Vagina (tissue), 2 donors: ENCODE measurements around the gene TRABD2B. TPM values are rescaled to one million over a fixed set of nuclear protein-coding genes. Genes with fewer than 3 reads are reported as not detected.

Experiments used
- DNase-seq, 2 donors: peaks; one replicate each; pipeline ENCODE4 v3.0.0-alpha.2; 2017; ENCODE audit errors: extremely low spot score in 2 of 2
- H3K27ac ChIP-seq: fragments of 200-600 bp; sonication (generic); one replicate; pipeline ENCODE4 v1.5.1; 2019
- H3K27me3 ChIP-seq: fragments of 200-600 bp; sonication (generic); one replicate; pipeline ENCODE4 v1.5.1; 2019
- H3K36me3 ChIP-seq, 2 donors: fragments of 200-600 bp; sonication (generic); one replicate each; pipeline ENCODE4 v1.5.1; 2017 to 2019
- H3K4me1 ChIP-seq: fragments of 200-600 bp; sonication (generic); one replicate; pipeline ENCODE4 v1.5.1; 2019
- H3K4me3 ChIP-seq, 2 donors: fragments of 200-600 bp; sonication (generic); 1 replicate in 1 of 2; 2 replicates in 1 of 2; pipeline ENCODE4 v1.5.1; 2016 to 2019
- H3K9me3 ChIP-seq: fragments of 200-600 bp; sonication (generic); one replicate; pipeline ENCODE4 v1.5.1; 2019
- CTCF ChIP-seq, 3 experiments: fragments of 450-650 bp in 2 of 3; fragments of 200-600 bp in 1 of 3; sonication (generic) in 1 of 3; IDR thresholded peaks; one replicate each; pipeline ENCODE4 v1.5.1; 2017 to 2019; ENCODE audit warnings: antibody characterized with exemption in 3 of 3, mild to moderate bottlenecking in 2 of 3, moderate library complexity in 2 of 3
- POLR2A ChIP-seq, 2 donors: fragments of 450-650 bp; IDR thresholded peaks; one replicate each; pipeline ENCODE4 v1.6.1; 2017; ENCODE audit warnings: antibody characterized with exemption in 2 of 2, mild to moderate bottlenecking in 2 of 2, moderate library complexity in 2 of 2
- POLR2AphosphoS5 ChIP-seq, 2 donors: sonication (generic); formaldehyde crosslinking; IDR thresholded peaks; one replicate each; pipeline ENCODE4 v1.9.0; 2017; ENCODE audit warnings: antibody characterized with exemption in 2 of 2, mild to moderate bottlenecking in 2 of 2, low read depth in 1 of 2; ENCODE audit not compliant: insufficient read depth in 1 of 2
- intact Hi-C: fragments of 100-400 bp; cut with DNase I; formaldehyde crosslinking; loops from one replicate; pipeline ENCODE4 v1.15.1; 2023
- total RNA-seq: library from RNA; depleted of rRNA; stranded (reverse); fragments of >200 nt; gene quantifications from one replicate; pipeline ENCODE4 v1.2.3, GENCODE V29; 2016

TRABD2B gene
- total RNA-seq, 1 donor from 2014 or later: 5.6 TPM

- no peak overlapping the region for H3K4me3 ChIP-seq
- intact Hi-C loops: no loop called here
- no peaks in the 10 kb centered on the region for H3K9me3 ChIP-seq
- H3K27ac ChIP-seq: no peak overlapping the region
- H3K36me3 ChIP-seq: no peaks in the 10 kb centered on the region
- DNase-seq: no peak
- TF ChIP-seq CTCF (IDR thresholded peaks at IDR 0.05) (no peak), POLR2AphosphoS5 (IDR thresholded peaks at IDR 0.05; ENCODE audit: insufficient read depth in 1 of 2, low read depth in 1 of 2) (no peak), POLR2A (IDR thresholded peaks at IDR 0.05) (no peak)
- H3K27me3 ChIP-seq: no peaks in the 10 kb centered on the region
- peaks cover 14% of the 10 kb centered on the region for H3K4me1 ChIP-seq
Observed at GRCh38 chr1:47866601-47867437, 130.4 kb downstream of the TRABD2B start.

- H3K27ac ChIP-seq: no peak overlapping the region
- intact Hi-C loops: no loop called here
- H3K4me3 ChIP-seq: no peak overlapping the region
- no peaks in the 10 kb centered on the region for H3K36me3 ChIP-seq
- peaks cover 14% of the 10 kb centered on the region for H3K4me1 ChIP-seq
- DNase-seq: no peak
- no peaks in the 10 kb centered on the region for H3K27me3 ChIP-seq
- H3K9me3 ChIP-seq: no peaks in the 10 kb centered on the region
- TF ChIP-seq POLR2AphosphoS5 (IDR thresholded peaks at IDR 0.05; ENCODE audit: insufficient read depth in 1 of 2, low read depth in 1 of 2) (no peak), CTCF (IDR thresholded peaks at IDR 0.05) (no peak), POLR2A (IDR thresholded peaks at IDR 0.05) (no peak)
Observed at GRCh38 chr1:47865881-47866535, 131.2 kb downstream of the TRABD2B start.

- H3K27ac ChIP-seq: no peak overlapping the region
- no peaks in the 10 kb centered on the region for H3K27me3 ChIP-seq
- H3K4me3 ChIP-seq: no peak overlapping the region
- intact Hi-C loops: no loop called here
- no peak for DNase-seq
- no peaks in the 10 kb centered on the region for H3K4me1 ChIP-seq
- no peaks in the 10 kb centered on the region for H3K36me3 ChIP-seq
- H3K9me3 ChIP-seq: no peaks in the 10 kb centered on the region
- TF ChIP-seq POLR2AphosphoS5 (IDR thresholded peaks at IDR 0.05; ENCODE audit: insufficient read depth in 1 of 2, low read depth in 1 of 2) (no peak), POLR2A (IDR thresholded peaks at IDR 0.05) (no peak), CTCF (IDR thresholded peaks at IDR 0.05) (no peak)
Observed at GRCh38 chr1:47859092-47859743, 138.0 kb downstream of the TRABD2B start.

- TF ChIP-seq POLR2AphosphoS5 (IDR thresholded peaks at IDR 0.05; ENCODE audit: insufficient read depth in 1 of 2, low read depth in 1 of 2) (no peak), POLR2A (IDR thresholded peaks at IDR 0.05) (no peak), CTCF (IDR thresholded peaks at IDR 0.05) (no peak)
- intact Hi-C loops: no loop called here
- H3K27me3 ChIP-seq: no peaks in the 10 kb centered on the region
- DNase-seq: no peak
- no peaks in the 10 kb centered on the region for H3K36me3 ChIP-seq
- no peaks in the 10 kb centered on the region for H3K4me1 ChIP-seq
- H3K27ac ChIP-seq: no peak overlapping the region
- H3K4me3 ChIP-seq: no peak overlapping the region
- no peaks in the 10 kb centered on the region for H3K9me3 ChIP-seq
Observed at GRCh38 chr1:47856996-47857395, 140.2 kb downstream of the TRABD2B start.
